OCI-LY7 (cell line): ENCODE data around the gene PGAP6. TPM values are rescaled to one million over a fixed set of nuclear protein-coding genes. Genes with fewer than 3 reads are reported as not detected.

Source experiments
- BruUV-seq: library from RNA; stranded (reverse); fragments of 400-500 nt; replicated peaks from 2 replicates; lab custom pipeline; 2021; lab: Mats Ljungman, UMichigan
- CTCF ChIA-PET: fragments of 300-600 bp; sonication (Branson Sonifier 250); formaldehyde crosslinking; loops from one replicate; lab custom pipeline; 2022; ENCODE audit warnings: antibody characterized with exemption; ENCODE audit not compliant: unreplicated experiment; lab: Charles Lee
- POLR2A ChIA-PET: fragments of 300-600 bp; sonication (Branson Sonifier 250); formaldehyde crosslinking; loops from one replicate; lab custom pipeline; 2022; ENCODE audit warnings: antibody characterized with exemption; lab: Charles Lee
- DNase-seq: peaks from one replicate; pipeline ENCODE4 v3.0.0-alpha.2; 2015; ENCODE audit warnings: low spot score
- H2AFZ ChIP-seq: fragments of 200-600 bp; sonication (generic), shearing (Covaris generic); 2 replicates; pipeline ENCODE4 v1.6.1; 2014; ENCODE audit warnings: mild to moderate bottlenecking, antibody characterized with exemption, low read length, moderate library complexity
- H3K27ac ChIP-seq: fragments of 200-600 bp; sonication (generic); 2 replicates; pipeline ENCODE4 v1.5.1; 2014; ENCODE audit warnings: mixed run types, low read depth, mild to moderate bottlenecking, moderate library complexity, low read length, inconsistent platforms; ENCODE audit not compliant: poor library complexity, severe bottlenecking
- H3K36me3 ChIP-seq: fragments of 200-600 bp; sonication (generic); 2 replicates; pipeline ENCODE4 v1.6.1; 2014; ENCODE audit warnings: mild to moderate bottlenecking, antibody characterized with exemption, low read length, moderate library complexity, mixed read lengths; ENCODE audit not compliant: insufficient read depth
- H3K4me1 ChIP-seq: fragments of 200-600 bp; sonication (generic); 2 replicates; pipeline ENCODE4 v1.5.1; 2014; ENCODE audit warnings: mild to moderate bottlenecking, low read length; ENCODE audit not compliant: insufficient read depth, poor library complexity, severe bottlenecking
- H3K4me2 ChIP-seq: fragments of 200-600 bp; sonication (generic); 2 replicates; pipeline ENCODE4 v1.6.1; 2014; ENCODE audit warnings: mild to moderate bottlenecking, low read length
- H3K4me3 ChIP-seq: fragments of 200-600 bp; sonication (generic); 2 replicates; pipeline ENCODE4 v1.5.1; 2014; ENCODE audit warnings: mild to moderate bottlenecking, low read depth, low read length; ENCODE audit not compliant: poor library complexity, severe bottlenecking
- H3K79me2 ChIP-seq: fragments of 200-600 bp; sonication (generic); 2 replicates; pipeline ENCODE4 v1.6.1; 2016; ENCODE audit warnings: low read depth, mild to moderate bottlenecking, low read length, moderate library complexity, mixed read lengths; ENCODE audit not compliant: insufficient read depth
- H3K9me2 ChIP-seq: fragments of 200-600 bp; sonication (generic); 2 replicates; pipeline ENCODE4 v1.6.1; 2016; ENCODE audit warnings: mild to moderate bottlenecking, low read length, mixed read lengths; ENCODE audit not compliant: insufficient read depth
- H3K9me3 ChIP-seq: fragments of 200-600 bp; sonication (generic); 2 replicates; pipeline ENCODE4 v1.6.1; 2014; ENCODE audit warnings: mild to moderate bottlenecking, mixed run types, low read length, mixed read lengths
- H4K20me1 ChIP-seq: fragments of 200-600 bp; sonication (generic); 2 replicates; pipeline ENCODE4 v1.6.1; 2014; ENCODE audit warnings: mild to moderate bottlenecking, antibody characterized with exemption, low read length, moderate library complexity, mixed read lengths; ENCODE audit not compliant: insufficient read depth
- EZH2phosphoT487 ChIP-seq: fragments of 200-600 bp; sonication (generic); IDR thresholded peaks from 2 replicates; pipeline ENCODE4 v1.6.1; 2018; ENCODE audit warnings: low read depth, borderline replicate concordance, mild to moderate bottlenecking, mixed run types, antibody characterized with exemption, low read length, moderate library complexity, mixed read lengths
- intact Hi-C: fragments of 100-400 bp; cut with micrococcal nuclease; formaldehyde crosslinking; loops from one replicate; pipeline ENCODE4 v1.10.0; 2022; ENCODE audit not compliant: unreplicated experiment
- total RNA-seq, 2 experiments: library from RNA; depleted of rRNA in 1 of 2; stranded (reverse); fragments of >200 nt in 1 of 2; shearing (Covaris generic) in 1 of 2; gene quantifications; 2 replicates each; pipeline ENCODE4 v1.2.3, GENCODE V29; 2014 to 2022
- TF ChIP-seq, protein P1 (sequence below): fragments of 200-600 bp; sonication (generic); conservative IDR thresholded peaks from 2 replicates; pipeline ENCODE4 v1.5.1; 2014; ENCODE audit warnings: mild to moderate bottlenecking, antibody characterized with exemption, low read length, moderate library complexity, mixed read lengths

Gene PGAP6
- total RNA-seq, 2 experiments from 2014 or later = 41.2 to 50.6 TPM

DNA sequence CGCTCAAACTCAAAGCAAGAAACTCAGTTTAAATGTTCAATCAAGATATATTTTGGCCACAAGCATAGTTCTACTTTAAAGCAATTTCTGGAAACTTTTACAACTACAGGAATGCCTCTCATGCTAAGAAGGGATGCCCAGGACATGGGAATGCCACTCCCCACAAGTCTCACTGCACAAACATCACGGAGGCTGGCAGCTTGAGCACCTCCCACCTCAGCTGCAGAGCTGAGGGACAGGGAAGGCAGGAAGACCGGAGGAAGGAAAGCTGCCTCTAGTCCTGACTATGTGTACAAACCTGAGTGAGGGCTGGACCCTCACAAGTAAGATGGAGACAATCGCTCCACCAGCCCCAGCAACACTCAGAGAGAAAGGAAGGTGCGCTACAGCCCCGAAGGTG, 34.6 kb downstream of the PGAP6 start:
- POLR2A ChIA-PET = interaction anchor here (0.6 kb wide), 1 partner anchor 48 kb away, joined by 3 read pairs; no protein-coding TSS in a partner anchor
- H3K4me3 ChIP-seq = no peak overlapping the region
- peaks cover 22% of the 10 kb centered on the region; the same call in 1 of the 2 replicates for H3K79me2 ChIP-seq
- H3K9me3 ChIP-seq = no peaks in the 10 kb centered on the region
- H4K20me1 ChIP-seq = 0 out of 2 replicates have a peak, but pooled peaks cover 6% of the 10 kb centered on the region
- DNase-seq = no peak
- H3K36me3 ChIP-seq = peaks cover 36% of the 10 kb centered on the region
- no peak overlapping the region for H3K4me2 ChIP-seq
- CTCF ChIA-PET = no interaction called here
- TF ChIP-seq EZH2phosphoT487 = no peak
- TF ChIP-seq, protein P1, sequence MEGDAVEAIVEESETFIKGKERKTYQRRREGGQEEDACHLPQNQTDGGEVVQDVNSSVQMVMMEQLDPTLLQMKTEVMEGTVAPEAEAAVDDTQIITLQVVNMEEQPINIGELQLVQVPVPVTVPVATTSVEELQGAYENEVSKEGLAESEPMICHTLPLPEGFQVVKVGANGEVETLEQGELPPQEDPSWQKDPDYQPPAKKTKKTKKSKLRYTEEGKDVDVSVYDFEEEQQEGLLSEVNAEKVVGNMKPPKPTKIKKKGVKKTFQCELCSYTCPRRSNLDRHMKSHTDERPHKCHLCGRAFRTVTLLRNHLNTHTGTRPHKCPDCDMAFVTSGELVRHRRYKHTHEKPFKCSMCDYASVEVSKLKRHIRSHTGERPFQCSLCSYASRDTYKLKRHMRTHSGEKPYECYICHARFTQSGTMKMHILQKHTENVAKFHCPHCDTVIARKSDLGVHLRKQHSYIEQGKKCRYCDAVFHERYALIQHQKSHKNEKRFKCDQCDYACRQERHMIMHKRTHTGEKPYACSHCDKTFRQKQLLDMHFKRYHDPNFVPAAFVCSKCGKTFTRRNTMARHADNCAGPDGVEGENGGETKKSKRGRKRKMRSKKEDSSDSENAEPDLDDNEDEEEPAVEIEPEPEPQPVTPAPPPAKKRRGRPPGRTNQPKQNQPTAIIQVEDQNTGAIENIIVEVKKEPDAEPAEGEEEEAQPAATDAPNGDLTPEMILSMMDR = no peak
- H2AFZ ChIP-seq = no peak overlapping the region
- intact Hi-C loops = no loop called here
- H3K9me2 ChIP-seq = no peaks in the 10 kb centered on the region
- no TSS peak for BruUV-seq
- H3K27ac ChIP-seq = no peak overlapping the region
- peaks cover 16% of the 10 kb centered on the region for H3K4me1 ChIP-seq

GRCh38 chr16:346587-346986, 35.2 kb downstream of the PGAP6 start:
- no peaks in the 10 kb centered on the region for H3K9me3 ChIP-seq
- BruUV-seq = no TSS peak
- no peak overlapping the region for H3K4me3 ChIP-seq
- H3K36me3 ChIP-seq = peaks cover 36% of the 10 kb centered on the region
- H3K79me2 ChIP-seq = peaks cover 19% of the 10 kb centered on the region; the same call in 1 of the 2 replicates
- intact Hi-C loops = no loop called here
- TF ChIP-seq EZH2phosphoT487 = no peak
- TF ChIP-seq, protein P1 = no peak
- H4K20me1 ChIP-seq = 0 out of 2 replicates have a peak, but pooled peaks cover 6% of the 10 kb centered on the region
- H3K4me2 ChIP-seq = no peak overlapping the region
- no peak for DNase-seq
- ChIA-PET POLR2A (interaction anchor here (0.6 kb wide), 1 partner anchor 46 kb away, joined by 3 read pairs; no protein-coding TSS in a partner anchor), CTCF (no interaction called here)
- H2AFZ ChIP-seq = no peak overlapping the region
- no peak overlapping the region for H3K27ac ChIP-seq
- peaks cover 16% of the 10 kb centered on the region for H3K4me1 ChIP-seq
- no peaks in the 10 kb centered on the region for H3K9me2 ChIP-seq

GRCh38 chr16:345772-346171, 36.0 kb downstream of the PGAP6 start:
- H3K4me3 ChIP-seq = no peak overlapping the region
- BruUV-seq = no TSS peak
- TF ChIP-seq, protein P1 = no peak
- TF ChIP-seq EZH2phosphoT487 = no peak
- H2AFZ ChIP-seq = no peak overlapping the region
- DNase-seq = no peak
- H3K9me3 ChIP-seq = no peaks in the 10 kb centered on the region
- intact Hi-C loops = no loop called here
- H4K20me1 ChIP-seq = 0 out of 2 replicates have a peak, but pooled peaks cover 6% of the 10 kb centered on the region
- peaks cover 36% of the 10 kb centered on the region for H3K36me3 ChIP-seq
- CTCF ChIA-PET = no interaction called here
- H3K4me2 ChIP-seq = no peak overlapping the region
- no peak overlapping the region for H3K27ac ChIP-seq
- peaks cover 11% of the 10 kb centered on the region for H3K4me1 ChIP-seq
- no peaks in the 10 kb centered on the region for H3K9me2 ChIP-seq
- POLR2A ChIA-PET = interaction anchor here (0.6 kb wide), 1 partner anchor 112 kb away, joined by 6 read pairs; no protein-coding TSS in a partner anchor
- peaks cover 13% of the 10 kb centered on the region; the same call in 1 of the 2 replicates for H3K79me2 ChIP-seq
